GM20000 (cell line): ENCODE measurements around the gene POLRMT.

Experiments
- DNase-seq: peaks from one replicate; pipeline ENCODE4 v3.0.0; 2012; ENCODE audit warnings: low spot score
- CTCF ChIP-seq: IDR thresholded peaks from 2 replicates; pipeline ENCODE4 v1.5.1; 2012; ENCODE audit warnings: mild to moderate bottlenecking, control low read depth; ENCODE audit errors: extremely low read depth, missing control alignments

POLRMT gene

GRCh38 chr19:582497-583197, 50.7 kb downstream of the POLRMT start:
- TF ChIP-seq CTCF = no peak
- DNase-seq = no peak

GRCh38 chr19:581399-582111, 51.8 kb downstream of the POLRMT start:
- no peak for TF ChIP-seq CTCF
- no peak for DNase-seq

GRCh38 chr19:580274-580835, 53.0 kb downstream of the POLRMT start:
- TF ChIP-seq CTCF = no peak
- DNase-seq = no peak

- DNase-seq = no peak
- TF ChIP-seq CTCF = no peak
Measured at GRCh38 chr19:579842-580155, 53.5 kb downstream of the POLRMT start.

- DNase-seq = no peak
- TF ChIP-seq CTCF = no peak
Measured at GRCh38 chr19:579111-579841, 54.1 kb downstream of the POLRMT start.

- no peak for TF ChIP-seq CTCF
- no peak for DNase-seq
Measured at GRCh38 chr19:577439-578392, 55.6 kb downstream of the POLRMT start.
